DOHH2 (cell line): ENCODE measurements around the gene RORB.

ENCODE experiments used
- CTCF ChIP-seq: fragments of 200-600 bp; sonication (generic); IDR thresholded peaks from one replicate; pipeline ENCODE4 v1.5.1; 2014; ENCODE audit warnings: antibody characterized with exemption, mild to moderate bottlenecking, low read depth, low read length; ENCODE audit not compliant: poor library complexity, severe bottlenecking
- EZH2phosphoT487 ChIP-seq: fragments of 200-600 bp; sonication (generic); IDR thresholded peaks from 2 replicates; pipeline ENCODE4 v1.6.1; 2017; ENCODE audit warnings: borderline replicate concordance, mild to moderate bottlenecking, antibody characterized with exemption, low read length, moderate library complexity, mixed read lengths

- TF ChIP-seq CTCF (no peak), EZH2phosphoT487 (no peak)
Measured at GRCh38 chr9:74728176-74728575, 231.0 kb downstream of the RORB start.
